HG03442 (cell line): Measurements from ENCODE around the gene BAD.
A peak's percentile ranks its signal among the peaks of the same experiment; 100 is the strongest.

Experiments
- ATAC-seq: cut with Tn5 transposase; IDR thresholded peaks from one replicate; pipeline ENCODE4 v1.9.1; 2021; ENCODE audit warnings: mild to moderate bottlenecking, moderate library complexity; ENCODE audit not compliant: unreplicated experiment

BAD gene

DNA sequence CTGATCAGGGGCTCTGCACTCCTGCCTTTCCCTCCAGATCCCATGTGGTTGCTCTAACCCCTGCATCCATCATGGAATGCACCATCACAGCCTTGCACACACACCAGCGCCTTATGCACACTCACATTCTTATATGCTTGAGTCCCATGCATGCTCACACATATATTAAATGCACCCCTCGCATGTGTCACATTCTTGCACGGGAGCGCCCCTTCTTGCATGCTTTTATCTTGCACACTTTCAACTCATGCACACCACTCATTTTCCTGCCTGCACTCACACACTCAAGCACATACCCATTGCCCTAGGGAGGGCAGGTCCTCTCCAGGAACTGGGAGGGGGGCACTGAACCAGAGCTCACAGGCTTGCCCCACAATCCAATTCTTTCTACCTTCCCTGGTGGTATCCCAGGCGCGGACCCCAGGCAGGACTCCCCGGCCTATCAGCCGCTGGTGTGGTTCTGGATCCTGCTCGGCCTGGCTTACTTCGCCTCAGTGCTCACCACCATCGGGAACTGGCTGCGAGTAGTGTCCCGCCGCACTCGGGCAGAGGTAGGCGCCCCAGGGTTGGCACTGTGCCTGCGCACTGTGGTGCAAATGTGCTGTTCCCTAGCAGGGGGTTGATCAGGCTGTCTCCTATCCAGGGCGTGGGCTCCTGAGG, 13.4 kb upstream of the BAD start:
- ATAC-seq, result no peak

DNA sequence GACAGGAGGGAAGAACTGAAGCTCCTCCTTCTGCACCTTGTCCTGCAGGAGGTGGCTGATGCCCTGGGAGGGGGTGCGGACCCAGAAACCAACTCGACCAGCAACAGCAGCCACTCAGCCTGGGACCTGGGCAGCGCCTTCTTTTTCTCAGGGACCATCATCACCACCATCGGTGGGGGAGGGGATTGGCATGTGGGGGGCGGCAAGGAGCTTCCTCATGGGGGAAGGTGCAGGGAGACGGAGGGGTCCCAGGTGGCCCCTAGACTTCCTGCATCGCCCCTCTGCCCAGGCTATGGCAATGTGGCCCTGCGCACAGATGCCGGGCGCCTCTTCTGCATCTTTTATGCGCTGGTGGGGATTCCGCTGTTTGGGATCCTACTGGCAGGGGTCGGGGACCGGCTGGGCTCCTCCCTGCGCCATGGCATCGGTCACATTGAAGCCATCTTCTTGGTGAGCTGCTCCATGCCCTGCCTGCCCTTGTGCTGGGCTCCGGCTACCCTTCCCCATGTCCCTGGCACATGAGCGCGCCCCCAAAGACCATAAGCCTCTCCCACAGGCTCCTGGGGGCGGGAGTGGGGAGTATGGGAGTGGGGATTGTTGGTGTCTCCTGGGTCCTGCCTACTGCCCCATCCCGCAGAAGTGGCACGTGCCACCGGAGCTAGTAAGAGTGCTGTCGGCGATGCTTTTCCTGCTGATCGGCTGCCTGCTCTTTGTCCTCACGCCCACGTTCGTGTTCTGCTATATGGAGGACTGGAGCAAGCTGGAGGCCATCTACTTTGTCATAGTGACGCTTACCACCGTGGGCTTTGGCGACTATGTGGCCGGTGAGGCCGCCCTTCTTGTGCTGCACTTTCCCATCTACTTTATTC, 12.6 kb upstream of the BAD start:
- ATAC-seq, result no peak

DNA sequence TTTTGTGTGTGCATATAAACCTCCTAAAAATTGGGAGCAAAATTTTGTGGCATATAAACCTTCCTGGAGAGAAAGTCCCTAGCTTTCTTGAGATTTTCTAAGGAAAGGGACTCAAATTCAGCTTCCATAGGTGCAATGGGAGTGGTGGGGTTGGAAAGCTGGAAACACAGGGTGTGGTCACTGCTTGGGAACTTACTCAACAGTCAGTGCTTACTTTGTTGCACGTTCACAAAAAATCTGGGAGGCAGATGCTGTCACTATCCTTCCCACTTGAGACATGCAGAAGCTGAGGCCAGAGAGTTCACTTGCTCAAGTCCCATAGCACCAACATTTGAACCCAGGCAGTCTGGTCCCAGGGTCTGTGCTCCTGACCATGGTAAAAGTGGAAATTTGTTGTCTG, 11.8 kb upstream of the BAD start:
- no peak for ATAC-seq

DNA sequence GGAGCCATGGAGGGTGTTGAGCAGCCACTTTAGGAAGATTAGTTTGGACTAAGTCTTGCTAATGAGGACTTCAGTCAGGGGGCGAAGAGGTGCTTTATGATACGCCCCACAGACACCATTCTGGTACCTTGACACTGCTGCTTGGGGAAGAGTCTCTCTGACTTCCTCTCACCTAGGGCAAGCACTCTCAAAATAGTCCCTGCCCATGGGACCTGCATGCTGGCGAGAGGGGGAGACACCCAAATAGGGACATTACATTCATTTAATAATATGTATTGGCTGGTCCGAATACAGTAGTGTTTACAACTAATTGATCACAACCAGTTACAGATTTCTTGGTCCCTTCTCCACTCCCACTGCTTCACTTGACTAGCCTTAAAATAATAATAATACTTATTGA, 11.3 kb upstream of the BAD start:
- no peak for ATAC-seq

DNA sequence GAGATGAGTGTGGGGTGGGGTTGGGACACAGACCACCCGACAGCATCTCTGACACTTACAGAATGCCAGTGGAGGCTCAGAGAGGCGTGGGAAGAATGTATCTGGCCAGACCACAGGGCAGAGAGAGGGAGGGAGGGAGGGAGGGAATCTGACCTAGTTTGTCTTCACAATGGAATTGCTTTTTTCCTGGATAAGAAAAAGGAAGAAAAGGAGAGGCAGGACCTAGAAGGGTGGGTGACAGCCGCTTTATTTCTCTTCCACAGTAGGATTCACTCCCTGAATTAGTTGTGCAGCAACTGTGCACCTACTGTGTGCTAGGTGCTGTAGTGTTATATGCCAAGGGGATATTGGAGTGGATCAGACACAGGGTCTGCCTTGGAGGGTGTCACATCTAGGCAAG, 10.3 kb upstream of the BAD start:
- ATAC-seq, result no peak

DNA sequence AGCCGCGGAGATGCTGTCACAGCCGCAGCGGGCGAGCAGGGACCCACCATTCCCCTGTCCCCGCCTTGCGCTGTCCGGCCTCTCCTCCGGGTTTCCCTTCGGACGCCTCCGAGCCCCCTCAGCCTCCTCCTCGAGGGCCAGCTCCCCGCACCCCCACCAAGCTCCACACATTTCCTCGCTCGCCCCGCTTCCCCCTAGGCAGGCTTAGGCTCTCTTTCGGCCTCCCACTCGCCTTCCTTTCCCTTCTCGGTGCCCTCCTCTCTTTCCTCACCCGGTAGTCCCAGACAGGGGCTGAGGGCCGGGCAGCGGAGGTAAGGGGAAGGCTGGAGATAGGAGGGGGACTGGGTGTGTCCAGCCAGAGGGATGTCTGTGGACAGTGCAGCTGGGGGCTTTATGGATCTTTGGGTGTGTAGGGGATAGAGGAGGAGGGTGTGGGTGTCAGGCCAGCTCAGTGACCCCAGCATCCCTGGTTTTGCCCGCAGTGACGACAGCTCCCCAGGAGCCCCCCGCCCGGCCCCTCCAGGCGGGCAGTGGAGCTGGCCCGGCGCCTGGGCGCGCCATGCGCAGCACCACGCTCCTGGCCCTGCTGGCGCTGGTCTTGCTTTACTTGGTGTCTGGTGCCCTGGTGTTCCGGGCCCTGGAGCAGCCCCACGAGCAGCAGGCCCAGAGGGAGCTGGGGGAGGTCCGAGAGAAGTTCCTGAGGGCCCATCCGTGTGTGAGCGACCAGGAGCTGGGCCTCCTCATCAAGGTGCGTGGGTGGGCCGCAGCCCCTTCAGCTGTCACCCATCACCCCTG, 8.2 kb upstream of the BAD start:
- ATAC-seq, result no peak

DNA sequence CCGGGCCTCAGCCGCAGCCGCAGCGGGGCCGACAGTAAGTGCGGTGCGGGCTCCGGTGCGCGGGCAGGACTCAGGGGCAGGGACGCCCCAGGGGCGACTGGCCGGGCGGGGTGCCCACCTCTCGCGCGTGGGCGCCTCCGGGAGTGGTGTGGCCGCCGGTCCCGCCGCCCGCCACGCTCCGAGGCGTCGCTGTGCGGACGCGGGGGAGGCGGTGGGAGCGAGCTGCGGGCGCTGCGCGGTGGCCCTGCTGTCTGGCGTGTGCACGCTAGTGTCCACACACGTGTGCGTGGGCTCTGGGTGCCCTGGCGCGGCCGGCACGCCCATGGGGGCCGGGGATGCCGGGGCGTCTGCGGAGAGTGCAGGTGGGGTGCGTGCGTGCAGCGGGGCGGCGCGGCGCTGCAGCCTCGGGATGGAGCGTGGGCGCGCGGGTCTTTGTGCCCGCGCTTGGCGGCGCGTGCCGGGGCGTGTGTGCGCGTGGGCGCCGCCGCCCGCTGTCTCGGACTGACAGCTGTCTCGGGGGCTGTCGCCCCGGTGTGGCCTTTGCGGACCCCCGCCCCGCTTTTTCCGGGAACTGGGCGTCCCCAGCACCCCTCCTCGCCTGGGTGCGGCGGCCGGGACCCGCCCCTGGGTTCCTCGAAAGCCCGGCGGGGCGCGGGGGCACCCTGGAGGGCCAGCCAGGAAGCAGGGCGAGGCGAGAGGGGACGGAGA, 7.4 kb upstream of the BAD start:
- ATAC-seq, result no peak

DNA sequence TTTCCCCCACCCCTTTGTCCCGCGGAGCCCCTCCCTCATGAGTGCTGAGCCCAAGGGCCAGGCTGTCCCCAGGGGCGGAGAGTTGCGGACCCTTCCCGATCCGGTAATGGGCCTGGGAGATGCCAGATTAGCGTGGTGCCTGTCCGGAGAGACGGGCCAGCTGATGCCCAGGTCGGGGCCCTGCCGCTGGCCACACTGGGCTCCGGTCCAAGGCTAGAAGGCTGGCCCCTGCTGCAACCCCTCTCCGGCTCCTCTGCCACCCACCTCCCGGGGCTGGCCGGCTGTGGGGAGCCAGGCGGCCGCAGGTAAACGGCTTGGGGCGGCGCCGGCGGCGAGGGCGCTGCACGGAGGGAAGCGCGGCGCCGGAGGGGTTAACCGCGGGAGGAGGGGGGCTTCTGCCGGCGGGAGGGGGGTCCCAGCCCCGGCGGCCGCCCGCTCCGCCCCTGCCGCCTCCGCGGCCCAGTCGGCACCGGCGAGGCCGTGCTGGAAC, 6.8 kb upstream of the BAD start, which contains the start of gene KCNK4:
TSS of gene KCNK4 (plus strand) at position 41 of the 490 bp plus-strand sequence. CDS start 1,717 bp downstream, outside the sequence.
- ATAC-seq, result no peak

DNA sequence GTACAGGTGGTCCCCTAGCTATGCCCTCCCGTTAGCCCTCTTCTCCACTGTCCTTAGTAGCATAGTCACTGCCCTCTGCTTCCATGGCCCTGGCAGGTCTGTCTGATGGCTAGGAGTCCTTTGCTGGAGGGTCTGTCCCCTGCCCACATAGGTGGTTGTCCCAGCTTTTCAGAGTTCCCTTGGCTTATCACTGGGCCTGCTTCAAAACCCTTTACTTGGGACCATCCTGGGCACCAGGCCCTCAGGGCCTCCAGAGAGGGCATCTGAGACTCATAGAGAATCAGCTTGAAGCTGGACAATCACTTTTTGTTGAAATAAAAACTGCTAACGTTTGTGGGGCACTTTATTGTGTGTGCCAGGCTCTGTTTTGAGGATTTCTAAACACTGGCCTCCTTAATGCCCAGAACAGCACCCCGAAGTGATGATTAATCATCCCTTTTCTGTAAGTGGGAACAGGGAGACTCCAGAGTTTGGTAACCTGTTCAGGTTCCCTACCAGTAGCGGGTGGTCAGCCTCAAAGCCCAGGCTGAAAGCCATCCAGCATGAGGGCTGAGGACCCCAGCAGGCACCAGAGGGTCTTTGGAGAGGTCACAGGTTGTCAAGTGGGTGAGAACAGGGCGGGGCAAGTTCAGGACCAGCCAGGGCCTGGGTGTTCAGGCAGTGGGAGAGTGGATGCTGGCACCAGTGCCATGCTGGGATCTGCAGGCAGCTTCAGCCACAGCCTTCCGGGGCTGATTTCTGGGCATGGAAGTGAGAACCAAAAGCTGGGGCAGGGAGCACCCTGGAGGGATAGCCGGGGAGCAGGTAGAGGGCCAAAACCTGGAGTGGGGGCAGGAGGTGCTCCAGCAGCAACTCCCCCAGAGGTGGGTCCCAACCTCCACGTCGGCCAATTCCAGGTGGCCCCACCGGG, 6.1 kb upstream of the BAD start:
- no peak for ATAC-seq

DNA sequence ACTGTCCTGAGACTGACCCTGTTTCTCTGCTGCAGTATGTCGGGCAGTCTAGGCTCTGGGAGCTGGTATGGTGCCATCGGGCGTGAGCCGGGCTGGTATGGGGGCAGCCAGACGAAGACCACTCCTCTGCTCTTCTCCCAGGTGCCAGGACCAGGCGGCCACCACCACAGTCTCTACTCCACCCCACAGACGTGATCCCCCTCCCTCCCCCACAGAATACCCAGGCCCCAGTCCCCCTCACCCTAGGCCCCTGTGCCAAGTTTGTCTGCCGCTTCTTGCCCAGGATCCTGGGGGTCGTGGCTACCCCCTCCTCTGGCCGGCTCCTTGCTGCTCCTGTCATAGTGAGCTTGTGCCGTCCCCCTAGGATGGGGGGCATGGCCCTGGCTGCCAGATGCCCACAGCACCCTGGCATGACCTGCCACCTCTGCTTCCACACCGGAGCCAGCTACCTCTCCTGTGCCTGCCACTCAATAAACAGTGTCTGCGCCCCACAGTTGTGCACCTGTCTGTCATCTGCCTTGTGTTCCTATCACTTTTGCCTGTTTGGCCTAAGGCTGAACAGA, 4.6 kb upstream of the BAD start:
- ATAC-seq, result no peak

DNA sequence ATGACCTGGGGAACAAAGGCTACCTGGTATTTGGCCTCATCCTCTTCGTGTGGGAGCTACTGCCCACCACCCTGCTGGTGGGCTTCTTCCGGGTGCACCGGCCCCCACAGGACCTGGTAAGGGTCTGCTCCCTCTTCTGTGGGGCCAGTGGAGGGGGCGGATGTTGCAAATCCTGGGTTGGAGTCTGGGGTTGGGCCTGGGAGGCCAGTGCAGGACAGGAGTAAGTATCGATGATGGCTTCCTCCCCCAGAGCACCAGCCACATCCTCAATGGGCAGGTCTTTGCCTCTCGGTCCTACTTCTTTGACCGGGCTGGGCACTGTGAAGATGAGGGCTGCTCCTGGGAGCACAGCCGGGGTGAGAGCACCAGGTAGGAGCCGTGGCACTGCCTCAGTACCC, 3.9 kb upstream of the BAD start:
- ATAC-seq, result no peak

DNA sequence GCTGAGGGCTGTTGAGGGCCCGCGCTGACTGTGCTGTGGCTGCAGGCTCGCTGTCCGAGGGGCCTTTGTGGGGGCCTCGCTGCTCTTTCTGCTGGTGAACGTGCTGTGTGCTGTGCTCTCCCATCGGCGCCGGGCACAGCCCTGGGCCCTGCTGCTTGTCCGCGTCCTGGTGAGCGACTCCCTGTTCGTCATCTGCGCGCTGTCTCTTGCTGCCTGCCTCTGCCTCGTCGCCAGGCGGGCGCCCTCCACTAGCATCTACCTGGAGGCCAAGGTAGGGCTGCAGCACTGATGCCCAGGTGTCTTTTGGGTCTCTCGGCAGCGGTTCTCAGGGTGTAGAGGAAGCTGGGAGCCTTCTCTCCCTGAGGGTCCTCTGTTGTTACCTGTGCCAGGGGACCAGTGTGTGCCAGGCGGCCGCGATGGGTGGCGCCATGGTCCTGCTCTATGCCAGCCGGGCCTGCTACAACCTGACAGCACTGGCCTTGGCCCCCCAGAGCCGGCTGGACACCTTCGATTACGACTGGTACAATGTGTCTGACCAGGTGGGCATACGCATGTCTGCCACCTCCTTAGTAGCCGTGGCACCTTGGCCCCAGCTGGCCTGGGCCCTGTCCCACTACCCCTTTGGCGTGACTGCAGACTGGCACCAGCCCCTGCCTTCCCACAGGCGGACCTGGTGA, 3.3 kb upstream of the BAD start:
- ATAC-seq, result no peak

DNA sequence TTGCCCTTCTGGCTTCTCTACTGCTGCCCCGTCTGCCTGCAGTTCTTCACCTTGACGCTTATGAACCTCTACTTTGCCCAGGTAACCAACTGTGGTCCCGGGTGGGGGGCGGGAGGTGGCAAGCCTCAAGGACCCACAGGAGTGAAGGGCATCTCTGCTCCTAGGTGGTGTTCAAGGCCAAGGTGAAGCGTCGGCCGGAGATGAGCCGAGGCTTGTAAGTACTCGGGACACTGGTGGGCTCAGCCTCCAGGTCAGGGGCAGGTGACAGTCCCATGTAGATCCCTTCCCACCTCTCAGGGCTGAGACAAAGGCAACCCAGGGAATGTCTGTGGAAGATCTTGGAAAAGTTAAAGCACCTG, 2.3 kb upstream of the BAD start:
- ATAC-seq, result no peak

DNA sequence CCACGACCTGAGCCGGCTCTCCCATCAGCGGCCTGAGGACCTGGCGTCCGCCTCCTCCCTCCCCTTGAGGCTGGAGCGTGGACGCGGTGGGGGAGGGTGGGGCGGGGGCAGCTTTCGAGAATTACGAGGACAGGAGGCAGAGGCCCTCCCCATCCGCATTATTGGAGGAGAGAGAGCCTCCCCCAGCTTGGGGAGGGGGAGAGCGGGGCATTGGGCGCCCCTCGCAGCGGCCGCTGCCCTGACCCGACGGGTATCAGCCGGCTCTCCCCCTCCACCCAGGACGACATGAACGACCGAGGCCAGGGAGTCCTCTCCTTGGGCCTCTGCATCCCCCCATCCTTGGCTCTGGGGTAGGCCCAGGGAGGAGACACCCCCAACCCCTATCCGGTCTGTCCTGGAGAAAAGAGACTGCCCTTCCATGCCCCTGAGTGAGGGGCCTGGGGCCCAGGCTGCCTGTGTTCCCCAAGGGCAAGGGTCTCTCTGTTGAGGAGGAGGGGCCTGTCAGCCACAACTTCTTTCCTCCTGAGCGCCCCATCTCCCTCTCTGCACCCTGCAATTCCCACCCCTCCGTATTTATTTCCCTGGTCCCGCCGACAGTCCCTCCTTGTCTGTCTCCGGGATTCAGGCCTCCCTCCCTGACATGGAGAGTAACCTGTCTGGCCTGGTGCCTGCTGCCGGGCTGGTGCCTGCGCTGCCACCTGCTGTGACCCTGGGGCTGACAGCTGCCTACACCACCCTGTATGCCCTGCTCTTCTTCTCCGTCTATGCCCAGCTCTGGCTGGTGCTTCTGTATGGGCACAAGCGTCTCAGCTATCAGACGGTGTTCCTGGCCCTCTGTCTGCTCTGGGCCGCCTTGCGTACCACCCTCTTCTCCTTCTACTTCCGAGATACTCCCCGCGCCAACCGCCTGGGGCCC, 1.7 kb upstream of the BAD start:
- no peak for ATAC-seq

DNA sequence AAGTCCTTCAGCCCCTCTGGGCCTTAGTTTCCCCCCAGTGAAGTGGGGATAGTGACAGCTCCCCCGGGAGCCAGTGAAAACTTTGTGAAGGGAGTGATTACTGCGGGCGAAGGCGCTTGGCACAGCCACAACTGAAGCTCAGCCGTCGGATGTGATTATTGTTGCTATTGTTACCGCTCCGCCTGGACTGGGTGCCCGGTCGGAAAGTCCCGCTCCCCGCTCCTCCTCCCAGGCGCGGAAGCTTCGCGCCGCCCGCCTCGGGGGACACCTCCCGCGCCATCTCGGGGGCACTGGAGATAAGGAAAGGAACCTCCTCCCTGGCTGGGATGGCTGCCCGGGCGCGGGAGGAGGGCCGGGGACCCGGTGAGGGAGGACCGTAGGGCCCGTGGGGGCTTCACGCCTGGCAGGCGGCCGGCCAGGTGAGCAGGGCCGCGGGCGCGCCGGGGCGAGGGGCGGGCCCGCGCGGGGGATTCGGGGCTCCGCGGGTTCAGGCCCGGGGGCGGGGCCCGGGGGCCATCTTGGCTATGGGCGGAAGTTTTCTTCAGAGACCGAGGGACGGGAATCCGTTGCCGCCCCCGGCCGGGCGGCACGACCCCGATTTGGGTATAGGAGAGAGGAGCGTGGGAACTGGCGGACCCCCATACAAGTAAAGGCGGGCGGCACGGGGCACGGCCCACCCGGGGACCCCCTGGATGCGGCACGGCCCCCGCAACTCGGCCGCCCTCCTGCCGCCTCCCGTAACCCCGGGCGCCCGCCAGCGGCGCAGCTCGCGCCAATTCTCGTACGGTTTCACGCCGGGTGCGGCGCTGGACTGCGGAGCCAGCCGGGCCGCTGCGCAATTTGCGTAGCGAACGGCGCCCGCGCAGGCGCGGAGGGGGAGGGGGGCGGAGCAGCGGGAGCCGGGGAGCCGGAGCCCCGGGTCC, 758 bp upstream of the BAD start, which contains the start of gene GPR137:
TSS of gene GPR137 (plus strand) at position 887 of the 923 bp plus-strand sequence. CDS start 677 bp downstream, outside the sequence.
- ATAC-seq, result peak; percentile 60

DNA sequence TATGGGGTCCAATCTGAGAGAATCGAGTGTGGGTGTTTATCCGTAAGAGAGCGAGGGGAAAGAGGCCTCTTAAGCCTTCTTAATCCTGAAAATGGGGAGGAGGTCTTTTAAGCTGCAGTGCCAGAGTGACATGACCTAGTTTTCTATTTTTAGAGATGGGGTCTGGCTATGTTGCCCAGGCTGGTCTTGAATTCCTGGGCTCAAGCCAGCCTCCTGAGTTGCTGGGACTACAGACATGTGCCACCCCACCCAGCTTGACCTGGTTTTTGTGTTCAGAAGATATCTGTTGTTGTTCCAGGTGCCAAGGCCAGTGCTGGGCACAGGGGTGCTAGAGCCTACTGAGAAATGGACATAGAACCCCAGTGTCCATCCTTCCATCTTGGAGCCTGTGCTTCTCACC, 1.4 kb downstream of the BAD start:
- ATAC-seq, result no peak
